Activated CD8-positive, alpha-beta T cell treated with anti-CD3 and anti-CD28 coated beads, Interleukin-2, amount 10 ng/mL, durations not matched to agents 7 days and 5 days (primary cell): Measurements from ENCODE around the gene MYO5A. TPM values are rescaled to one million over a fixed set of nuclear protein-coding genes. Genes with fewer than 3 reads are reported as not detected.

Experiments used
- ATAC-seq: fragments of 150-1000 bp; cut with Tn5 transposase; one replicate; pipeline ENCODE4 v1.10.0; 2021; ENCODE audit warnings: moderate library complexity
- CTCF ChIA-PET: fragments of 350-600 bp; sonication (Branson Sonifier 250); formaldehyde crosslinking; loops from one replicate; lab custom pipeline; 2021; ENCODE audit warnings: antibody characterized with exemption; lab: Charles Lee
- POLR2A ChIA-PET: fragments of 350-600 bp; sonication (Branson Sonifier 250); formaldehyde crosslinking; loops from one replicate; lab custom pipeline; 2021; ENCODE audit warnings: antibody characterized with exemption; lab: Charles Lee
- DNase-seq: peaks from one replicate; pipeline ENCODE4 v3.0.0-alpha.2; 2020
- H3K27ac Mint-ChIP-seq: one replicate; pipeline ENCODE4 v1.8.0; 2021; ENCODE audit warnings: mild to moderate bottlenecking, mixed read lengths
- H3K27me3 Mint-ChIP-seq: one replicate; pipeline ENCODE4 v1.8.0; 2021; ENCODE audit warnings: low read depth, mixed read lengths
- H3K36me3 Mint-ChIP-seq: one replicate; pipeline ENCODE4 v1.8.0; 2021; ENCODE audit warnings: low read depth, mixed read lengths
- H3K4me1 Mint-ChIP-seq: one replicate; pipeline ENCODE4 v1.8.0; 2021; ENCODE audit warnings: low read depth, mixed read lengths
- H3K4me3 Mint-ChIP-seq: one replicate; pipeline ENCODE4 v1.8.0; 2021; ENCODE audit warnings: mild to moderate bottlenecking, mixed read lengths
- H3K9me3 Mint-ChIP-seq: one replicate; pipeline ENCODE4 v1.8.0; 2022; ENCODE audit warnings: mixed read lengths; ENCODE audit not compliant: insufficient read depth
- total RNA-seq, 2 experiments: library from RNA; stranded (reverse); gene quantifications; one replicate each; pipeline ENCODE4 v1.2.3, GENCODE V29; 2021

MYO5A gene
- total RNA-seq, 2 experiments from 2014 or later: 34.8 to 37.4 TPM

- Mint-ChIP-seq H3K4me3 (no peak overlapping the region), H3K9me3 (no peaks in the 10 kb centered on the region), H3K27me3 (peaks cover 28% of the 10 kb centered on the region), H3K4me1 (peaks cover 31% of the 10 kb centered on the region), H3K36me3 (peaks cover 2% of the 10 kb centered on the region), H3K27ac (no peak overlapping the region)
- ChIA-PET POLR2A (no interaction called here), CTCF (no interaction called here)
- DNase-seq: no peak
- ATAC-seq: no peak
These were observed 3.7 kb upstream of the MYO5A start for GRCh38 chr15:52532427-52532826.

- CTCF ChIA-PET: interaction anchor here (0.6 to 2.5 kb wide), 3 partner anchors 23 to 273 kb away, joined by 3 to 12 read pairs (median 3); no protein-coding TSS in a partner anchor
- Mint-ChIP-seq H3K27me3 (peaks cover 28% of the 10 kb centered on the region), H3K36me3 (peaks cover 8% of the 10 kb centered on the region), H3K4me3 (peak overlapping the region; percentile 70), H3K4me1 (peaks cover 37% of the 10 kb centered on the region), H3K9me3 (no peaks in the 10 kb centered on the region), H3K27ac (peak overlapping the region; percentile 81)
- DNase-seq (no peak), ATAC-seq (no peak)
- POLR2A ChIA-PET: interaction anchor here (1.3 to 1.9 kb wide), 2 partner anchors 11 to 13 kb away, joined by 3 to 5 read pairs; no protein-coding TSS in a partner anchor
These were observed 1.3 kb upstream of the MYO5A start for GRCh38 chr15:52529940-52530339.

- H3K27me3 Mint-ChIP-seq: peaks cover 26% of the 10 kb centered on the region
- CTCF ChIA-PET: interaction anchor here (0.6 to 2.5 kb wide), 4 partner anchors 24 to 273 kb away, joined by 3 to 12 read pairs (median 3); no protein-coding TSS in a partner anchor
- H3K27ac Mint-ChIP-seq: peak overlapping the region; percentile 81
- peaks cover 36% of the 10 kb centered on the region for H3K4me1 Mint-ChIP-seq
- POLR2A ChIA-PET: interaction anchor here (0.6 to 1.9 kb wide), 4 partner anchors 10 to 123 kb away, joined by 3 to 5 read pairs (median 3); partner anchors contain the start of gene ARPP19
- DNase-seq: peak; percentile 44
- ATAC-seq: no peak
- peaks cover 8% of the 10 kb centered on the region for H3K36me3 Mint-ChIP-seq
- H3K9me3 Mint-ChIP-seq: no peaks in the 10 kb centered on the region
- peak overlapping the region; percentile 70 for H3K4me3 Mint-ChIP-seq
These were observed 753 bp upstream of the MYO5A start for GRCh38 chr15:52529341-52529924.

GRCh38 chr15:52527911-52528563 is 643 bp downstream of the MYO5A start:
- Mint-ChIP-seq H3K9me3 (no peaks in the 10 kb centered on the region), H3K4me1 (peaks cover 36% of the 10 kb centered on the region), H3K27ac (peak overlapping the region; percentile 87), H3K27me3 (peaks cover 22% of the 10 kb centered on the region), H3K4me3 (peak overlapping the region; percentile 95), H3K36me3 (peaks cover 8% of the 10 kb centered on the region)
- ChIA-PET POLR2A (interaction anchor here (0.6 to 2.1 kb wide), 7 partner anchors 9 to 62 kb away, joined by 3 to 5 read pairs (median 3); partner anchors contain the start of gene ARPP19), CTCF (interaction anchor here (0.6 to 2.5 kb wide), 11 partner anchors 20 to 271 kb away, joined by 3 to 12 read pairs (median 4); no protein-coding TSS in a partner anchor)
- DNase-seq (peak; percentile 61), ATAC-seq (peak; percentile 6)

GRCh38 chr15:52527196-52527910 is 1.3 kb downstream of the MYO5A start:
- ChIA-PET CTCF (interaction anchor here (0.7 to 2.5 kb wide), 9 partner anchors 45 to 271 kb away, joined by 3 to 12 read pairs (median 5); no protein-coding TSS in a partner anchor), POLR2A (interaction anchor here (1.1 to 2.1 kb wide), 2 partner anchors 32 to 61 kb away, joined by 3 to 5 read pairs; no protein-coding TSS in a partner anchor)
- Mint-ChIP-seq H3K27ac (peak overlapping the region; percentile 87), H3K27me3 (peaks cover 20% of the 10 kb centered on the region), H3K9me3 (no peaks in the 10 kb centered on the region), H3K4me1 (peaks cover 34% of the 10 kb centered on the region), H3K4me3 (peak overlapping the region; percentile 95), H3K36me3 (peaks cover 8% of the 10 kb centered on the region)
- ATAC-seq (no peak), DNase-seq (no peak)

- Mint-ChIP-seq H3K4me3 (no peak overlapping the region), H3K27me3 (no peaks in the 10 kb centered on the region), H3K9me3 (no peaks in the 10 kb centered on the region), H3K36me3 (peaks cover 10% of the 10 kb centered on the region), H3K4me1 (peaks cover 23% of the 10 kb centered on the region), H3K27ac (no peak overlapping the region)
- DNase-seq (no peak), ATAC-seq (no peak)
- CTCF ChIA-PET: interaction anchor here (0.8 to 1.8 kb wide), 2 partner anchors 11 to 268 kb away, joined by 3 to 6 read pairs; no protein-coding TSS in a partner anchor
- POLR2A ChIA-PET: no interaction called here
These were observed 4.2 kb downstream of the MYO5A start for GRCh38 chr15:52524223-52525136.

GRCh38 chr15:52523647-52524046 is 5.0 kb downstream of the MYO5A start:
- no peaks in the 10 kb centered on the region for H3K9me3 Mint-ChIP-seq
- no peaks in the 10 kb centered on the region for H3K27me3 Mint-ChIP-seq
- CTCF ChIA-PET: interaction anchor here (1.8 kb wide), 1 partner anchor 267 kb away, joined by 6 read pairs; no protein-coding TSS in a partner anchor
- POLR2A ChIA-PET: no interaction called here
- no peak for ATAC-seq
- no peak overlapping the region for H3K27ac Mint-ChIP-seq
- H3K4me3 Mint-ChIP-seq: no peak overlapping the region
- H3K4me1 Mint-ChIP-seq: peaks cover 23% of the 10 kb centered on the region
- H3K36me3 Mint-ChIP-seq: peaks cover 10% of the 10 kb centered on the region
- no peak for DNase-seq

GRCh38 chr15:52523192-52523591 is 5.5 kb downstream of the MYO5A start:
- peaks cover 9% of the 10 kb centered on the region for H3K36me3 Mint-ChIP-seq
- POLR2A ChIA-PET: no interaction called here

GRCh38 chr15:52521682-52522081 is 7.0 kb downstream of the MYO5A start:
- peaks cover 10% of the 10 kb centered on the region for H3K4me1 Mint-ChIP-seq

More at GRCh38 chr15:52523192-52523591, 5.5 kb downstream of the MYO5A start:
- CTCF ChIA-PET: interaction anchor here (1.8 kb wide), 1 partner anchor 266 kb away, joined by 6 read pairs; no protein-coding TSS in a partner anchor
- no peak for ATAC-seq
- Mint-ChIP-seq H3K4me1 (peaks cover 25% of the 10 kb centered on the region), H3K9me3 (no peaks in the 10 kb centered on the region), H3K27me3 (no peaks in the 10 kb centered on the region), H3K4me3 (no peak overlapping the region), H3K27ac (no peak overlapping the region)
- DNase-seq: no peak

GRCh38 chr15:52520421-52520820 is 8.3 kb downstream of the MYO5A start:
- peaks cover 2% of the 10 kb centered on the region for H3K36me3 Mint-ChIP-seq
- H3K4me1 Mint-ChIP-seq: peaks cover 5% of the 10 kb centered on the region
- H3K4me3 Mint-ChIP-seq: no peak overlapping the region
- DNase-seq: no peak
- CTCF ChIA-PET: interaction anchor here (1.6 kb wide), 1 partner anchor 9 kb away, joined by 3 read pairs; no protein-coding TSS in a partner anchor
- ATAC-seq: no peak
- POLR2A ChIA-PET: interaction anchor here (0.9 kb wide), 1 partner anchor 26 kb away, joined by 4 read pairs; no protein-coding TSS in a partner anchor
- no peaks in the 10 kb centered on the region for H3K27me3 Mint-ChIP-seq
- H3K27ac Mint-ChIP-seq: no peak overlapping the region
- no peaks in the 10 kb centered on the region for H3K9me3 Mint-ChIP-seq

More at GRCh38 chr15:52521682-52522081, 7.0 kb downstream of the MYO5A start:
- no peak overlapping the region for H3K27ac Mint-ChIP-seq
- no peak for ATAC-seq
- DNase-seq: no peak
- no peaks in the 10 kb centered on the region for H3K27me3 Mint-ChIP-seq
- POLR2A ChIA-PET: no interaction called here
- CTCF ChIA-PET: no interaction called here
- H3K36me3 Mint-ChIP-seq: peaks cover 2% of the 10 kb centered on the region
- no peak overlapping the region for H3K4me3 Mint-ChIP-seq
- no peaks in the 10 kb centered on the region for H3K9me3 Mint-ChIP-seq
